HUDEP-2 (cell line): ENCODE results near the gene PLRG1.

Experiments
- DNase-seq, 76 experiments: peaks; one replicate each; lab custom pipeline; 2025; ENCODE audit not compliant: unreplicated experiment in 76 of 76; lab: John Stamatoyannopoulos, UW

The PLRG1 gene

GRCh38 chr4:154485127-154485773 is 65.0 kb downstream of the PLRG1 start:
- no peak for DNase-seq
